ENCODE data around the gene UCK1.

UCK1 gene

GRCh38 chr9:131477367-131477766, 53.7 kb downstream of the UCK1 start:
- no peak for DNase-seq (ENCODE audit: low read depth, low spot score)

GRCh38 chr9:131476777-131477345, 54.2 kb downstream of the UCK1 start:
- no peak for DNase-seq (ENCODE audit: low read depth, low spot score)

GRCh38 chr9:131475956-131476776, 54.9 kb downstream of the UCK1 start:
- DNase-seq (ENCODE audit: low read depth, low spot score) = no peak

GRCh38 chr9:131475111-131475955, 55.7 kb downstream of the UCK1 start:
- DNase-seq (ENCODE audit: low read depth, low spot score) = no peak

- no peak for DNase-seq (ENCODE audit: low read depth, low spot score)
These were observed 56.4 kb downstream of the UCK1 start for GRCh38 chr9:131474711-131475110.

GRCh38 chr9:131473891-131474290, 57.2 kb downstream of the UCK1 start:
- no peak for DNase-seq (ENCODE audit: low read depth, low spot score)
